NCI-H345 (cell line): ENCODE results near the gene CDH22.

Experiments used
- DNase-seq: peaks from one replicate; lab custom pipeline; 2025; lab: John Stamatoyannopoulos, UW

The CDH22 gene

DNA sequence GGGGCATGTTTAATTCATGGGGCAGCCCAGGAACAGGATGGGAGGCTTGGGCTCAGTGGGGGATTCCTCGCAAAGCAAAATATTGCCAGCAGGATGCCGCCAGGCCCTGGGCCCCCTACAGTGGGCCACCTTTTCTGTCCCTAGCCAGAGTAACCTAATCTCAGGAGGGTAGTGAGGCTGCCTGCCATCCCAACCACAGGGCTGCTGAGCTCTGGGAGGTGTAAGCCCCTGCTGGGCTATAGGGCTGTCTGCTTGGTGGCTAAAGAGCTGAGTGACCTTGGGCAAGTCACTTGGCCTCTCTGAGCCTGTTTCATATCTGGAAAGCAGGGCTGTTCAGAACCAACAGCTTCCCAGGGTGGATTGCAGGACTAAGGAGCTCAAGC lies 35.7 kb upstream of the CDH22 start:
- DNase-seq = peak; percentile 22

DNA sequence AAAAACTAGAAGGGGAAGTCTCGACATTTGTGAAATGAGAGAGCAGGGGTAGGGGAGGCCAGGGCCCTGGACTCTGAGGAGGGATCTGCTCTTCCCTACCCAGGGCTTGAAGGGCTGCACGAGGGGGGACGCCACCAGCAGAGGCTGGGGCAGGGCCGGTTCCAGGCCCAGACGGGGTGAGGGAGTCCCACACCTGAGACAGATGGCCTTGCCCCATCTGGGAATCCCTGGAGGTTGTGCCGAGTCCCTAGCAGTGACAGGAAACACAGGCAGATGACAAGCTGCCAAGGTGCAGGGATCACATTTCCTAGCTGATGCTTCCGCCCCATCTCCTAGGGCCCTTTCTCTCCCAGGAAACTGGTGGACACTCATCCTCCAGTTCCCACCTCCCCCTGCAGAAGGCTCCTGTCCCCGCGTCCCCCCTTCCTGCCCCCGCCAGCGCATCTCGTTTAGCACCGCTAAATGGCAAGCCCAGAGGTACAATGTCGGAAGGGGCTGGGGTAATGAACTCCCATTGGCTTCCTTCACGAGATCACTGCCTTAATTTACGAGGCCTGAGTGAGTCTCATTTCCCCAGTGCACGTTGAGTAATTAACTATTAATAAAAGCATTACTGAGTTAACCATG lies 35.2 kb upstream of the CDH22 start:
- peak; percentile 37 for DNase-seq

DNA sequence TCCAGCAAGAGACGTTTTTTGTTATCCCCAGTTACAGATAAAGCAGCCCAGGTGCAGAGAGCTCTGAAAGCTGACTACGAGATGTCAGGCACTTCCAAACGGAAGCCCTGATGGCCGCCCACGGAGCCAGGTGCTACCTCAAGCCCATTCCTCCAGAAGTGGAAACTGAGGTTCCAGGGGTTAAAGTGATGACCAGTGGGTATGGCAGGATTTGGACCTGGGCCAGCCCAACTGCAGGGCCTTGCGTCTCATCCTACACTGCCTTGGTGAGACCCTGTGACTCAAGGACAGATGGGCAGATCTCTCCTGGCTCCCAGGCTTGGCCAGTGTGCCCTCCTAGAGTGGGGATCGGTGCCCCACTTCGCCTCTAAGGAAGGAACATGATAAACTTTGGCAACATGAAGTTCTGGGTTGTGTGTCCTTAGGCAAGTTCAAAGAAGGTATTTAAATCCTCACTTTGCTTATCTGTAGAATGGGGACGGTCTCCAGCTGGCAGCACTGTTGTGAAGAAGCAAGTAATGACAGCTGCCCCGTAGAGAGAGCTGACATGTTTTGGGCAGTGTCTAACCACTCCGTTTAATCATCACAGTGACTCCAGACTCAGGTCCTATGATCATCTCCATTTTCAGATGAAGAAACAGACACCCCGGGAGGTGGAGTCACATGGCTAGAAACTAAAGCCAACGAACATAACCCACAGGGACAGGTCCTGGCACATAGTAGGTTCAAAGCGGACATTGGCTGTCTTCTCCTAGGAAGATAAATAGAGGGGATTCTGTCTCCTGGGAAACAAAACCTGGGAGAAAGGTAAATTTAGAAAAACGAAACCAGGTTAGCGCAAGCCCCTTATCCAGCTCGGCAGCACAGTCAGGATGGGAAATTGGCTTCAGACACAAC lies 34.4 kb upstream of the CDH22 start:
- no peak for DNase-seq

DNA sequence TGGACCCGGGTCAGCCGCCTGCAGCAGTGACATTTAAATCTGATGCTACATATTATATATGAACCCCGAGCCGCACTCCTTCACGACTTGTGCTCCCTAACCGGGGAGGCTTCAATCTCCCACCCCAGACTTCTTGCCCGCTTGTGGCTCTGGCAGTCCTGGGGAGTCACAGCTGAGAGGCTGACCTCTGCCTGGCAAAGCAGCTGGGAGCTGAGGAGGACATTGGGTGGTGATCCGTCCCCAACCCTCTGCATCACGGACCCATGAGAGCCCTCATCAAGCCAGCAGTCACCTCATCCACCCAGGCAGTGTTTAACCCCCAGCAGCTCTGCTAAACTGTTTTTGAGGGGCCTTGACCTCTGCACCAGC lies 33.7 kb upstream of the CDH22 start:
- no peak for DNase-seq

DNA sequence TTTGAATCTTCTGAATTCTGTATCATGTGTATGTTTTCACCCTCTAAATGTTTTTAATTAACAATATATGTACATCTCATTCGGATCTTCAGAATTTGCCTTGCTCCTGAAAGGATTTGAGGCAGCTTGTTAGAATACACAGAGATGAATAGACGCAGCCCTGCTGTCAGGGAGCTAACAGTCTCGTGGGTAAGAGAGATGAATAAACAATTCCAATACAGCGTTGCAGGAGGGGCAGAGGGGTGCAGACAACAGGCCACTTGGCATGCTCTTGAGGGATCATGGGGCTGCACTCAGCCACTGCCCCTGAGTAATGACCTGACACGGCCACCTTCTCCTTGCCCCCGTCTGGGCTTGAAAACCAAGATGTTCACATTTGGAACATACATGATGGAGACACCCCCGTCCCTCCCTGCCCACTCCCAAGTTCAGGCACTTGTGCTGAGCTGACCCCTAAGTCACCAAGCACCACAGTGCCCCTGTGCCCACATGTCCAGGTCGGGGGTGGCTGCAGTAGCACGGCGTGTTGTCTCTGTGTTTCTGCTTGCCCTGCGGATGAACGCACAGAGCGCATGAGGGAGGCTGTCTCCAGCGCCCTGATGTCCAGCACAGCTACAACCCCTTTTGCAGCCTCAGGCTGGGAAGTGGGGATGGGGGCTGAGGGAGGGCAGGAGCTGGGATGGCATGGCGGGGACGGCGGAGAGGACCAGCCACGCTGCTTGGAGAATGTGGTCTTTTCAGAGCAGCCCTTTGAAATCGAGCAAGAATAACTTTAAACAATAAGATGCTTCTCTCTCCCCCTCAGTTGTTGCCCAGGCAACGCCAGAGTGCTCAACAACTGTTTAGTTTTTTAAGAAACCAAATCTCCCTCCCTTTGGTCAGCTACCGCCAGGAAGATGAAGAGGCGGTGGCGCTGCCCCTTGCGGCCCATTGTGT lies 33.0 kb upstream of the CDH22 start:
- no peak for DNase-seq

GRCh38 chr20:46339037-46339436 lies 30.7 kb upstream of the CDH22 start:
- DNase-seq = no peak

GRCh38 chr20:46336735-46337134 lies 28.4 kb upstream of the CDH22 start:
- DNase-seq = no peak

DNA sequence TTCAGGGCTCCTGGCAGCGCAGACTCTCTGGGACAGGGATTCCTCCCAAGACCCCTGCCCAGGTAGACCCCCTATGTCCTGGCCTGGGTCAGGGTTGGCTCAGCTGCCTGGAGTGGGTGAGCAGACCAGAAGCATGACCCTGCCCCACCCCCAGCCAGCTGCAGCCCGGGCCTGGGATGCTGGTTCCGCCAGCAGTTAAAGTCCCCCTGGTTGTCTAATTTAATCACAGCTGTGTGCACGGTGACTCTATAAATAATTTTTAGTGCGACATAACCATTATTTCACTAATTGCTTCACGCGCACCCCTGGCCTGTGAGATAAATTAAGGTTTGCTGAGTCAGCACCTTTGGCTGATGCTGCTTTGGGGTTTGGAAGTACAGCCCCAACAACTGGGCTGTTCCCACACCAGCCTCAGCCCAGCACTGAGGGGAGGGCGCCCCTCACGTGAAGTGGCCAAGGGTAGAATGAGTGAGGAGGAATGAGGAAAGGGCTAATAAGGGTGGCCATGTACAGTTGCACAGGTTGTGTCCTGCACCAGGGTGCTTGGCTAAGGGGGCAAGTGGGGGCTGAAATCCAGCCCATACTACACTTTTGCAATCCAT lies 26.1 kb upstream of the CDH22 start:
- DNase-seq = no peak

DNA sequence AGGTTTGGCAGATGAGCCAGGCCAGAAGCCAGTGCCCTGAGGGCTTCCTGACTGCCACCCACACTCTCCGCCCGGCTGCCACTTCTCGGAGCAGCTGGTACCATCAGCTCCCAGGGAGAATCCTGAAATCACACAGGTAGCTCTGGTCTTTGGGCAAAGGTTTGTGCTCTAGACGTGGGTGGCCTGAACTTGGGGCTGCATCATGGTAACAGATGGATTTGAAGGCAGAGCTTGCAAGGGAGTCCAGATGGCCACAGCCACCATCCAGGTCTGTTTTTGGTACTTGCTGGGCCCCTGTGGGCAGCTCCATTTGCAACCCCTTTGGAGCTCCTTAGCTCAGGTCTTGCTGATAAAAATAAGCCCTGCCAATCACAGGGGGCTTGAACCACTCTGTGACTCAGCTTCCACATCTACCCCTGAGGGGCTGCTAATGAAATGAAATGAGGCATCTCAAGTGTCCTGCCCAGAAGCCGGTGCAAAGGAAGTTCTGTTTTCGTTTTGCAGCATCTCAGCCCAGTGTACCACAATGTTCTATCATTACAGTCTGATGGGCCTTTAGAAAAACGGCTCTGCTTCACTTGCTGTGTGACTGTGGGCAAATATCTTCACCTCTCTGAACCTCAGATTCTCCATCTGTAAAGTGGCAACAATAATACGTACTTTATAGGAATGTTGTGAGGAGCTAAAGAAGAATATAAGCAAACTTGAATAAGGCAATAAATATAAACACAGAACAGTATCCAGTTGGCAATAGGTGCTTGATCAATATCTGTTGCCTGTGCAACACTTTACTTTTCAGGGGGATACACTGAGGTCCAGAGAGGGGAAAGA lies 25.1 kb upstream of the CDH22 start:
- DNase-seq = peak; percentile 43

- DNase-seq = no peak
These were observed 24.3 kb upstream of the CDH22 start for GRCh38 chr20:46332373-46333160.

DNA sequence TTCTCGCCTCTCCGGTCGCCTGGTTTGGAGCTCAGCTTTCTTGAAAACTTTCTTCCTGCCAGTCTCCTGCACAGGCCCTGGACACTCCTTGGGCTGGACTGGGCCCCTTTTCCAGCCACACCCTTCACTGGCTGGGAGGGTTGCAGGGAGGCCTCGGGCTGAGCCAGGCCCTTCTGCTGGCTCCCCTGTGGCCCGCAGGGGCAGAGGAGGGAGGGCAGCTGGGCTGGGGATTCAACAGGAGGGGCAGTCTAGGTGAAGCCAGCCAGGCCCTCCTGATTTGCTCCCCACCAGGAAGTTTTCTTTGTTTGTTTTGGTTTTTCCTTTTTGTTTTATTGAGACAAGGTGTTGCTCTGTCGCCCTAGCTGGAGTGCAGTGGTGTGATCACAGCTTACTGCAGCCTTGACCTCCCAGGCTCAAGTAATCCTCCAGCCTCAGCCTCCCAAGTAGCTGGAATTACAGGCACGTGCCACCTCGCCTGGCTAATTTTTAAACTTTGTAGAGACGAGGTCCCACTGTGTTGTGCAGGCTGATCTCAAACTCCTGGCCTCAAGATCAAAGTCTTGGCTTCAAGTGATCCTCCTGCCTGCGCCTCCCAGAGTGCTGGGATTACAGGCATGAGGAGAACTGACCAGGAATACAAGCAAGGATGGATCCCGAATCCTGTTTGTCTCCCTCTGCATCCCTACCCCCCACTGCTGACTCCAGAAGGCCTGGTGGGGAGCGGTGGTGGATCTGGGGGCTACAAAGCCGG lies 23.5 kb upstream of the CDH22 start:
- DNase-seq = no peak

DNA sequence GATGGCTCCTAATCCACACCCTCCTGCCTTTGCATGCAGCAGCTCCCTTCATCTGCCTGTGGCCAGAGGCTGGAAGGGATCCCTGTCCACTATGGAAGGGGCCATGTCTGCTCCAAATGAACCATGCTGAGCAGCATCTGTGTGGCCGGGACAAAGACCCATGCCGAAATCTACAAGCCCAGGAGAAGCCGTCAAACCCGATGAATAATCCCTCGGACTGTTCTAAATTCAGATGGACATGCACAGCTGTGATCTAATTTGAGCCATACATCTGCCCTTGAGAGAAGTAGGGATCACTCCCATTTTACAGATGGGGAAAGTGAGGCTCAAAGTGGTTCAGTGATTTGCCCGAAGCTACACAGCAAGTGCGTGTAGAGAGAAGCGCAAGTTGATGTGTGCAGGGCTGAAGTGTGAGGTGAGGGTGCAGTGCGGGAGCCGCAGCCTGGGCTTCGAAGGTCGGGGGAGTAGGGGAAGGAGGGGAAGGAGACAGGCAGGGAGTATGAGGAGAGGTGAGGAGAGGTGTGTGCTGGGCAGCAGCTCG lies 22.6 kb upstream of the CDH22 start:
- DNase-seq = no peak

GRCh38 chr20:46330072-46330763 lies 21.9 kb upstream of the CDH22 start:
- peak; percentile 71 for DNase-seq

GRCh38 chr20:46328200-46328882 lies 20.0 kb upstream of the CDH22 start:
- no peak for DNase-seq

DNA sequence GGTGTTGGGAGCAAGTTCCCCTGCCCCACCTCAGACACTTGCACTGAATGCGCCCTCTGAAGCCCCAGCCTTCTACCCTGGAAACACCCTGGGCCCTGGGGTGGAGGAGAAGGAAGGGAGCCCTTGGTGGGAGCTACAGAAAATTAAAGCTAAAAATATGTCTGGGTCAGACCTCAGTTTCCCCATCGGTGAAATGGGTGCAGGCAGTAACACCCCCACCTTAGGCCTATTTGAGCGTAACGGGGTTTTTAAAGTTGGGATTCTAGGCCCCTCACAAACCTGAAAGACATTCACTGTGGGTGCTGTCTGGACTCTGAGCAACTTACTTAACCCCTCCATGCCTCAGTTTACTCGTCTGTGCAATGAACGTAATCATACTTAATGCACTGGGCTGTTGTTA lies 19.3 kb upstream of the CDH22 start:
- DNase-seq = no peak

DNA sequence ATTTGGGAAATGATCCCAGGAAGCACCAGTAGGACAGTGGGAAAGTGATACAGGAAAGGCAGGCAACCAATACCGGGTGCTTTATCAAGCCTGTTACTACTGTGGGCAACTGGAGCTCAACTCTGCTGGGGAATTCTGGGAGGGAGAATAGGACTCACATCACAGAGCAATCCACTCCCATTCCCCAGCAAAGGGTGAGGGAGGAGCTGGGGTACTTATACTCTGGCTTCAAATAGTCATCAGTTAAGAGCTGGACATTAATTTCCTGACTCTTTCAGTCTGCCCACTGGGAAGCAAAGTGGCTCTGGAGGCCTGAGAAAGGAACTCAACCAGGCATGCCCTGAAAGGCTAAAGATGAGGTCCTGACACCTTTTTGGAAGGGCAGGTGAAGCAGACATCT lies 17.5 kb upstream of the CDH22 start:
- DNase-seq = no peak

- peak; percentile 42 for DNase-seq
These were observed 16.8 kb upstream of the CDH22 start for GRCh38 chr20:46324960-46325703.
